Measurements from ENCODE around the gene SLC2A13.

DNA sequence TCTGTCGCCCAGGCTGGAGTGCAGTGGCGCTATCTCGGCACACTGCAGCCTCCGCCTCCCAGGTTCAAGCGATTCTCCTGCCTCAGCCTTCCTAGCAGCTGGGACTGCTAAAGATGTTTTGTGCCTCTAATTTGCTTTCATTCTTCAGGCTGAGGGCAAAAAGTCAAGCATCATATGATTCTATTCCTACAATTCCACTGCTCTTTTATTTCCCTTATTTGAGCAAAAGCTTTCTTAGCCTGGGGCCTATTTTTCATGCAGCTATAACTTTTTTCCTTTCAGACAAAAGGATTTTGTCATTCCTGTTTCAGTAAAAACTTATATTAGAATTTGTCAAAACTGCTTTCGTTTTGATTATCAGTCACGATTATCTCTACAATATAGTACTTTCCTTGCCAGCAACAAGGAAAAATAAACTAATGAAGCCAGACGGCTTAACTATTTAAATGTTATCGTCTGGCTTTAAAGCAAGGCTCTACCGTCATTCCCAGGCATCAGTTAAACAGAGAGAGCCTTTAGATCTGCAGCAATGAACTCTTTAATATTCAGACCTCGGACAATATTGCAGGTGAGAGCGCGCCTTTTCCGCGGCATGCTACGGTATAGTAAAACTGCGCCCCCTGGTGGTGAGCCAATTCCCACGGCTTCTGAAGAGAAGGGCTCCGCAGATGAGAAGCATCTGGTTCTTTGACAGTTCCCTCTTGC is 1.4 kb upstream of the SLC2A13 start:
- peak; percentile 92 to 93 for TF ChIP-seq CTCF (conservative IDR thresholded peaks at IDR 0.05 in 1 of 2, IDR thresholded peaks at IDR 0.05 in 1 of 2; ENCODE audit: low read depth in 1 of 2, low read length in 2 of 2)
- no peak for TF ChIP-seq EZH2 (IDR thresholded peaks at IDR 0.05; ENCODE audit: low read length, missing control alignments)
